Activated gamma-delta T cell treated with anti-CD3 and anti-CD28 coated beads, Interleukin-2, amount 50 U/mL, for 16 hours (primary cell): ENCODE results near the gene IFI44L.

ENCODE experiments used
- DNase-seq: peaks from one replicate; pipeline ENCODE4 v3.0.0-alpha.2; 2020; ENCODE audit warnings: low read depth

IFI44L gene

GRCh38 chr1:78641558-78641957, 21.3 kb downstream of the IFI44L start:
- no peak for DNase-seq

GRCh38 chr1:78645723-78646122, 25.5 kb downstream of the IFI44L start:
- no peak for DNase-seq

DNA sequence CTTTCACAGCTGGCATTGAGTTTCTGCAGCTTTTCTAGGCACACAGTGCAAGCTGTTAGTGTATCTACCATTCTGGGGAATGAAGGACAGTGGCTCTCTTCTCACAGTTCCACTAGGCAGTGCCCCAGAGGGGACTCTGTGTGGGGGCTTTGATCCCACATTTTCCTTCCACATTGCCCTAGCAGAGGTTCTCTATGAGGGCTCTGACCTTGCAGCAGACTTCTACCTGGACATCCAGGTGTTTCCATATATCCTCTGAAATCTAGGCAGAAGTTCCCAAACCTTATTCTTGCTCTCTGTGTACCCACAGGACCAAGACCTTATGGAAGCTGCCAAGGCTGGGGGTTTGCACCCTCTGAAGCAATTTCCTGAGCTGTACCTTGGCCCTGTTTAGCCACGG, 27.0 kb downstream of the IFI44L start:
- no peak for DNase-seq

DNA sequence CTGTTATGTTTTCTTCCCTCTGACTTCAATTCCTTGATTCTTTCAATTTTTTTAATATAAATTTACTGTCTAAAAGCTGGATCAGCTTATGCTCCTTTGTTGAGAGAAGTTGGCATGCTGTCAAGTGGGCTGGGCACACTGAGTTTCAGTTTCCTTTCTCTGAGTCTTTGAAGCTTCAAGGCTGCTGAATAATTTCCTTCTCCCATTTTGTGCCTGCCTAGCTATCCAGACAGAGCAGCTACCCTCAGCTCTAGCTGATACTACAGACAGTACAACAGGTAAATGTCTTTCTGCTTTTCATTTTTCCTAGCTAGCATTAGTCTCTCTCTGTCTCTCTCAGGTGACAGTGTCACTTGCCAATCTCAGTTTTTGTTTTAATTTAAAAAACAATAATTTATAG, 29.4 kb downstream of the IFI44L start, which contains the start of gene IFI44:
Gene IFI44 (plus strand): TSS at position 204 of the 400 bp plus-strand sequence. CDS start 365 bp downstream, outside the sequence.
- peak; percentile 58 for DNase-seq

DNA sequence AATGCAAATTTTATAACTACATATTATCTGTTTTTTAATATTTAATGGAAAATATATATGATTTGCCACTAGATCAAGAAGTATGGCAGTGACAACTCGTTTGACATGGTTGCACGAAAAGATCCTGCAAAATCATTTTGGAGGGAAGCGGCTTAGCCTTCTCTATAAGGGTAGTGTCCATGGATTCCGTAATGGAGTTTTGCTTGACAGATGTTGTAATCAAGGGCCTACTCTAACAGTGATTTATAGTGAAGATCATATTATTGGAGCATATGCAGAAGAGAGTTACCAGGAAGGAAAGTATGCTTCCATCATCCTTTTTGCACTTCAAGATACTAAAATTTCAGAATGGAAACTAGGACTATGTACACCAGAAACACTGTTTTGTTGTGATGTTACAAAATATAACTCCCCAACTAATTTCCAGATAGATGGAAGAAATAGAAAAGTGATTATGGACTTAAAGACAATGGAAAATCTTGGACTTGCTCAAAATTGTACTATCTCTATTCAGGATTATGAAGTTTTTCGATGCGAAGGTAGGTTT, 29.9 kb downstream of the IFI44L start:
- DNase-seq: no peak

GRCh38 chr1:78651241-78651640, 31.0 kb downstream of the IFI44L start:
- no peak for DNase-seq

DNA sequence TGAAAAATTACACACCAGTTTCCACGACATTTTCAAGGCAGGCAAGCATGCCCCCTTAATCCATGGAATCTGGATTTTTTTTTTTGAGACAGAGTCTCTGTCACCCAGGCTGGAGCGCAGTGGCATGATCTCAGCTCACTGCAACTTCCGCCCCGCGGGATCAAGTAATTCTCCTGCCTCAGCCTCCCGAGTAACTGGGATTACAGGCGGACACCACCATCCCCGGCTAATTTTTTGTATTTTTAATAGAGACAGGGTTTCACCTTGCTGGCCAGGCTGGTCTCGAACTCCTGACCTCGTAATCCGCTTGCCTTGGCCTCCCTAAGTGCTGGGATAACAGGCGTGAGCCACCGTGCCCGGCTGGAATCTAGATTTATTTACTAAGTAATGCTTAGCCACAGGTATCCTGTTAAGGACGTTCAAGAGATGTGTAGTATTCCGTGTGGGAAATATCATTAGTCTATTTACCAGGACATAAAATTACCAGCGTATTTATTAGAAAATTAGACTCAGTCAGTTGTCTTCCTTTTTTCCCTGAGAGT, 31.8 kb downstream of the IFI44L start:
- no peak for DNase-seq

DNA sequence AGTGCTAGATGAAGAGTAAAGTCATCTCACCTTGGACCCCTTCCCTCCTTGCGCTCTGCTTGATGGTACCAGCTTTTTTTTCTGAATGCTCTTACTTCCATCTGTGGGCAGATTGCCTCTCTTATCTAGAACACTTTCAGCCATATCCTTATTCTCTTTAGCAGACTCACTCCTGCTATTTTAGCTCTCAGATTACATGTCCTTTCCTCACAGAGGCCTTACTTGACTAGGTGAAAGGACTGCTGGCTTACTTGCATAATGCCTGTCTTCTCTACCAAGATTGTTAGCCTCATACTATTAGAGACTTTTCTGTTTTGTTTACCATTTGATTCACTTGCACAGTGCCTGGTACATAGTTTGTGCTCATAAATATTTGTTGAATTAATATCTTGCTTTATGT, 38.7 kb downstream of the IFI44L start:
- no peak for DNase-seq

DNA sequence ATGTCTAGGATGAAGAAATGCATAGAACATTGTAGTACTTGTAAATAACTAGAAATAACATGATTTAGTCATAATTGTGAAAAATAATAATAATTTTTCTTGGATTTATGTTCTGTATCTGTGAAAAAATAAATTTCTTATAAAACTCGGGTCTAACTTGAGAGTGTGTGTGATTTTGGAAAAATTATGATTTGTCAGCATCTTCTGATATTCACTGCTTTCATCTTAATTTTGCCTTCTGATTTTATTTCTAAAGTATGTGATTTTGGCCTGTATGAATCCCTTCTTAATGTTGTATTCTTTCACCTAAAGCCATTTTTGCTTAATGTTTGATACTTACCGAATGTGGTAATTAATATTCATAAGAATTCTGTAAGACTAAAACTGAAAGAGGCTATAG, 43.7 kb downstream of the IFI44L start:
- no peak for DNase-seq

DNA sequence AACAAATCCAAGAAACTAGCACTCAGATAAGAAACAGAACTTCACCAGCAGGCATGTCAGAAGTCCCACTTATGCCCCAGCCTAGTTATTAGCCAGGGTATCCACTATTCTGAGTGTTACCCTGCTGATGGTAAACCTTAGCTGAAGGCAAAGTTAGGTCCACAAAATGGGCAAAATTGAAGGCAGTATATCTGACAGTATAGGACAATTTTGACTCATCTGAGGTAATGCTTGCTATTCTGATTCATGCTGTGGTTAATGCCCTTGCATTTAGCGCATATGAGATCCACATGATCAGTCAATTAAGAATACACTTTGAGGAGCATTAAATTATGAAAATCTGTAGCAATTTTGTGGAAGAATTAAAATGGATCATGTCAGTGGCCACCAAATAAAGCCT, 44.5 kb downstream of the IFI44L start:
- DNase-seq: no peak

DNA sequence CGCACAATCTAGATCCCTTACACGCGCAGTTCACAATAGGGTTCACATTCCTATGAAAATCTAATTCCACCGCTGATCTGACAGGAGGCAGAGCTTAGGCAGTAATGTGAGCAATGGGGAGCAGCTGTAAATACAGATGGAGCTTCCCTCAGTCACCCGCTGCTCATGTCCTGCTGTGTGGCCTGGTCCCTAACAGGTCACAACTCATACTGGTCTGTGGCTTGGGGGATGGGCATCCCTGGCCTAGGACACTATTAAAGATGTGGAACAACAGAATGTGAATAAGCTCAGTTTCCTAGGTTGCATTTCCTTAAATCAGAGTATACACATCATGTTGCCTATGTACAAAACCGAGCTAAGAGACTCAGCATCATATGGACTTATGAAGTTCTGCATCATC, 45.6 kb downstream of the IFI44L start:
- DNase-seq: no peak

GRCh38 chr1:78667939-78668338, 47.7 kb downstream of the IFI44L start:
- no peak for DNase-seq

GRCh38 chr1:78668427-78668826, 48.2 kb downstream of the IFI44L start:
- no peak for DNase-seq

GRCh38 chr1:78672428-78672827, 52.2 kb downstream of the IFI44L start:
- DNase-seq: no peak

DNA sequence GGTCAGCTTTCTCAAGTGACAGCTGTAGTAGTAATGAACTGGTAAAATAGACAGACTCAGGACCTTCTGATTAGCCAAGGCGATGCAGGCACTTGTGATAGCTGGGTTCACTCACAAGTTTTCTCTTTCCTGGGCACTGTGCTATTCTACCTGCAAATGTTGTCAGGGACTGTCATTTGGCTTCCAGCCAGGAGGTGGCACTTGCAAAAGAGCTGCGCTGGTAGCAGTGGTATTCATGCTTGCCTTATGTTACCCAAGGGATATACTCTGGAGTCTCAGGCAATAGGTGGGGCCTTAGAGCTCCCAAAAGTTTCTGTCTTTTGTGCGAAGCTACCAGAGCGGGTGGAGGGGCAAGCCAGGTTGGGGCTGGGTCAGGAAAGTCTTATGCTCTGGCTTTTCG, 52.9 kb downstream of the IFI44L start:
- no peak for DNase-seq

DNA sequence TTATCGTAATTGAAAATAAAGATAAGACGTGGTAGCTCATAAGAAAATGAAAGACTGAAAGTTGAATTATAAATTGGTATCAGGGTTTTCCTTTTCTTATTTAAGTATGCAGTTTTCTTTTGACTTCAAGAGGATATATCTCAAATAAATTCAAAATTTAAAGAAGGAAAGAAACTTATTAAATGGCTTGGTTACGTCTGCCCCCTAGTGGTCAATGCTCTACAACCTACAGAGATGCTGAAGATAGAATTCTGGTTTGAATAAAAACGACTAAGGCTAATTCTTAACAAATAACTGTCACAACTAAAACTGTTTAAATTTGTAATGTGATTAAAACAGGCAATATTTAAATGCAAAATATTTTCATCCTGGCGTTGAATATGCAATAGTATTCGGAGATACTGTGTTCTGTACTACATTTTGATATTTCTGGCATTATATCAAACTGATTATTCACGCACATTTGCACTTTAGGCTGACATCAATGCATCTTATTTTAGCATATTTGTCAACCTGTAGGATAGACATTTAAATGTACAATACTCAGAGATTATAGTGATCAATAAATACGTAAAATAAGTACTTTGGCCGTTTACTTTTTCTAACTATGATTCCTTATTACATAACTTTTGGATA, 56.2 kb downstream of the IFI44L start:
- peak; percentile 30 for DNase-seq

GRCh38 chr1:78676993-78677392, 56.7 kb downstream of the IFI44L start:
- no peak for DNase-seq

- no peak for DNase-seq
These were observed 57.5 kb downstream of the IFI44L start for GRCh38 chr1:78677788-78678187.

GRCh38 chr1:78678324-78678723, 58.1 kb downstream of the IFI44L start:
- no peak for DNase-seq

DNA sequence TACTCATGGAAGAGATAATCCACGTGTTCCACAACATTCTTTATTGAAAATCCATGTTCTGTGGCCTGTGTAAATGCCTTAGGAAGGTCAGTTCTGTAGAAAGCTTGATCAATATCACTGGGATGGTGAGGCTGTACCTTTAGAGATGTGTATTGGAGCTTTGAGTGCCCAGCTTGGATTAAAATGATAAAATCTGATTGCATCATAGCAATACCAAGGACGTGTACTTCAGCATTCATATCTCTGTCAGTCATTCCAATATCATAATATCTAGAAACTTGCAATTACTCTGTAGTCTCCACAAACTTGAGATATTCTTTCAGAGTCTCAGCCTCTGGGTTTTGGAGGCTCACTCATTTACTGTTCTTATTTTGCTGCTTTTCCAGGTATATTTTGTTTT, 61.0 kb downstream of the IFI44L start:
- DNase-seq: no peak

DNA sequence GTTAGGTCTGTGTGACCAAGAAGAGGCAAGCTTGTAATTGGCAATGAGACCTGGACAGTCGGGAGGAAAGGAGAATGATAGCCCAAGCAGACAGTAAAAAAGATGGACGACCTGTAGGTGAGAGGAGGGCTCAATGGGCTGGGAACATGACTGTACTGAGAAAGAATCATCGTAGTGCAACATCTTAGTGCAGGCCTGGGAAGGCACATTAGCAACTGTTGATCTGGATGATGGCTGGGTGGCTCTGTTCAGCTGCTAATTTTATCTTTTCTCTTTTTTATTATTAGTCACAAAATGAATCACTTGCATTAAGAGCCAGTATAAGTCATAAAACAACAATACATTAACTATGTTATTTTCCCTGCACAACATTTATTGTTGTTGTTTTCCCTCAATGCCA, 62.2 kb downstream of the IFI44L start:
- no peak for DNase-seq

GRCh38 chr1:78683079-78683478, 62.8 kb downstream of the IFI44L start:
- DNase-seq: no peak

GRCh38 chr1:78687315-78687714, 67.1 kb downstream of the IFI44L start:
- no peak for DNase-seq

- no peak for DNase-seq
These were observed 67.7 kb downstream of the IFI44L start for GRCh38 chr1:78687914-78688313.
